Ovary (tissue), 3 donors: ENCODE results near the gene ST7.

ENCODE experiments used
- EP300 ChIP-seq: sonication (generic); formaldehyde crosslinking; IDR thresholded peaks from one replicate; pipeline ENCODE4 v1.6.1; 2017; ENCODE audit warnings: antibody characterized with exemption
- TF ChIP-seq, protein P1 (sequence below), 3 donors: fragments of 450-650 bp in 2 of 3; fragments of 200-600 bp in 1 of 3; IDR thresholded peaks; one replicate each; pipeline versions ENCODE4 v1.5.1 to v1.8.0; 2016 to 2022; ENCODE audit warnings: antibody characterized with exemption in 3 of 3, mild to moderate bottlenecking in 1 of 3
- donor health status: DM: no; HTN: no; CAD: no.

DNA sequence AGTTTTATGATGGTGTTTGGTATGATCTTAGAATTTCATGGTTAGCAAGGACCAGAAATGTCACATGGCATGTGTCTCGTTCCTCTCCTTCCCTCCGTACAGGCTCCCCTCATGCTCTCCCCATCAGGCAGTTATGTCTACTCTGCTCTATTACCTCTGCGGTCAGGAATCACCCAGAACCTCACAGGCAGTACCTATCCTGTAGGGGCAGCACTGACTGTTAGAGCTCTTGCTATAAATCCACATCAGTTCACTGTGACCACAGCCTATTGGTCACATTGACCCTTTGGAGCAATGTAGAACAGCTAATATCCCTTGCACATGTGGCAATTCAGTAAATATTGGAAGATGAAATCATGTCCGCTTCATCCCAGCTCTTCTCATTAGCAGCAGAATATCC, 217.8 kb downstream of the ST7 start:
- TF ChIP-seq, protein P1, sequence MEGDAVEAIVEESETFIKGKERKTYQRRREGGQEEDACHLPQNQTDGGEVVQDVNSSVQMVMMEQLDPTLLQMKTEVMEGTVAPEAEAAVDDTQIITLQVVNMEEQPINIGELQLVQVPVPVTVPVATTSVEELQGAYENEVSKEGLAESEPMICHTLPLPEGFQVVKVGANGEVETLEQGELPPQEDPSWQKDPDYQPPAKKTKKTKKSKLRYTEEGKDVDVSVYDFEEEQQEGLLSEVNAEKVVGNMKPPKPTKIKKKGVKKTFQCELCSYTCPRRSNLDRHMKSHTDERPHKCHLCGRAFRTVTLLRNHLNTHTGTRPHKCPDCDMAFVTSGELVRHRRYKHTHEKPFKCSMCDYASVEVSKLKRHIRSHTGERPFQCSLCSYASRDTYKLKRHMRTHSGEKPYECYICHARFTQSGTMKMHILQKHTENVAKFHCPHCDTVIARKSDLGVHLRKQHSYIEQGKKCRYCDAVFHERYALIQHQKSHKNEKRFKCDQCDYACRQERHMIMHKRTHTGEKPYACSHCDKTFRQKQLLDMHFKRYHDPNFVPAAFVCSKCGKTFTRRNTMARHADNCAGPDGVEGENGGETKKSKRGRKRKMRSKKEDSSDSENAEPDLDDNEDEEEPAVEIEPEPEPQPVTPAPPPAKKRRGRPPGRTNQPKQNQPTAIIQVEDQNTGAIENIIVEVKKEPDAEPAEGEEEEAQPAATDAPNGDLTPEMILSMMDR (IDR thresholded peaks at IDR 0.05): no peak
- no peak for TF ChIP-seq EP300
